GM19463 (cell line): ENCODE data around the gene ASTN2.

ENCODE experiments used
- ATAC-seq: cut with Tn5 transposase; IDR thresholded peaks from one replicate; pipeline ENCODE4 v1.9.1; 2021; ENCODE audit warnings: mild to moderate bottlenecking, moderate library complexity; ENCODE audit not compliant: unreplicated experiment

The ASTN2 gene

DNA sequence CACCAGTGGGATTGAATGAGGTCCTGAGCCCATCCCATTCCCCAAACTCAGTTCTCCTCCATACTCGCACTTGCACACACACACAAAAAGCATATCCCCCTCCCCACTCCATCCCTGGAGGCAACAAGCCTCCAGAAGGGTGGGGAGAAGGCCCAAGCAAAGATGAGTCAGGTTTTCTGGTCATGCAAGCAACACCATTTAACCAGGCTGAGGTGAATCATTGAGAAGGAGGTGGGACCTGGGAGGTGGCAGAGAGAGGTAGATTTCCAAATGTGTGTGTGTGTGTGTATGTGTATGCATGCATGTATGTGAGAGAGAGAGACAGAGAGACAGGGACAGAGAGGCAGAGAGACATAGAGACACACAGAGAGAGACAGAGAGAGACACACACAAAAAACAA, 913.0 kb downstream of the ASTN2 start:
- no peak for ATAC-seq

DNA sequence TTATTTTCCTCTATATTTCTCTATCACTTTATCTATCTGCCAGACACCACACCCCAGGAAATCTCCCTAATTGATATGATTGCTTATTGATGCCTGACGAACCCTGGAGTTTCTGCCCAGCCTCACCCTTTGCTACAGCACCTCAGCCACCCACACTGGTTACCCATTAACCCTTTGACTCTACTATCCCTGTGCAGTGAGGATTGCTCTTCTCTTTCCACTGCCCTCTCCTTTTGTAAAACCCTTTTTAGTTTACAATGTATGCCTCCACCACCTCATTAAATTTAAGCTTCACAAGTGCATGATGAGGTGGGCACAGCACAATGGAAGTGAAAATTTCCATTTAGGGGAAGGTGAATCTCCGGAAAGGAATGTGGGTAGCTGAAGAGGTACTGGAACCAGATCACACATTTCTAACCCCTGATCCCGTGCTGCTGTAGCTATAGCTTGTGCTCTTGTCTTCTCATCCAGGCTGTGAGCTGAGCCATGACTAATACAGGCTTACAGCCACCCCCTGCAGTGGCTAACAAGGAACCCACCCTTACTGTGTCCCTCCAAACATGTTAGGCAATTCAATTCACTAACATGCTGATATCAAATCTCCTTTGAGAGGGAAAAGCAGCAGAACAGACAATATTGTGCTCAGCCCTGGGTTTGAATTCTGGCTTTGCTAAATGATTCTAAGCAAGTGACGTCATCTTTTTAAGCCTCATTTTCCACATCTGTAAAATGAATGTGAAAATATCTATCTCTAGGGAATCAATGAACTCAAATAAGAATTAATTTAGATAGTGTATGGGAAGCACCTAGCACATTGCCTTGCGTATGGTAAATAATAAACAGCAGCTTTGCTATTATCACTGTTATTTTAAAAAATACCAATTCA, 914.6 kb downstream of the ASTN2 start:
- ATAC-seq, result no peak

DNA sequence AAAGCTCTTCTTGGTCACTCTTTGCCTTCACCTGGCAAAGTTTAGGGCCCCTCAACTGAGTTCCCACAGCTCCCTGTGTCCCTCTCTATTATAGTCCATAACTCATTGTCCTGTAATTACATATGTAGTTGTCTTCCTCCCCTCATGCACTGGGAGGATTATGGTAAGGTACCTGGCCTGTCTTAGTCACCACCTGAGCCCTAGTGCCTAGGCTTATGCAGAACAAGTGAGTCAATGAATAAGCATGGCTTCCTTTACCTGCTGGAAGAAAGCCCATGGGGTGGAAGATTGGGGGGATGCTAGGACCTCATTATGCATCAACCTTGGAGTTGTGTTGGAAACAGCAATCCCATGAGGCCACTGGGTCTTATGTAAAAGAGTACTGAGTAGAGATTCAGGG, 915.4 kb downstream of the ASTN2 start:
- no peak for ATAC-seq

DNA sequence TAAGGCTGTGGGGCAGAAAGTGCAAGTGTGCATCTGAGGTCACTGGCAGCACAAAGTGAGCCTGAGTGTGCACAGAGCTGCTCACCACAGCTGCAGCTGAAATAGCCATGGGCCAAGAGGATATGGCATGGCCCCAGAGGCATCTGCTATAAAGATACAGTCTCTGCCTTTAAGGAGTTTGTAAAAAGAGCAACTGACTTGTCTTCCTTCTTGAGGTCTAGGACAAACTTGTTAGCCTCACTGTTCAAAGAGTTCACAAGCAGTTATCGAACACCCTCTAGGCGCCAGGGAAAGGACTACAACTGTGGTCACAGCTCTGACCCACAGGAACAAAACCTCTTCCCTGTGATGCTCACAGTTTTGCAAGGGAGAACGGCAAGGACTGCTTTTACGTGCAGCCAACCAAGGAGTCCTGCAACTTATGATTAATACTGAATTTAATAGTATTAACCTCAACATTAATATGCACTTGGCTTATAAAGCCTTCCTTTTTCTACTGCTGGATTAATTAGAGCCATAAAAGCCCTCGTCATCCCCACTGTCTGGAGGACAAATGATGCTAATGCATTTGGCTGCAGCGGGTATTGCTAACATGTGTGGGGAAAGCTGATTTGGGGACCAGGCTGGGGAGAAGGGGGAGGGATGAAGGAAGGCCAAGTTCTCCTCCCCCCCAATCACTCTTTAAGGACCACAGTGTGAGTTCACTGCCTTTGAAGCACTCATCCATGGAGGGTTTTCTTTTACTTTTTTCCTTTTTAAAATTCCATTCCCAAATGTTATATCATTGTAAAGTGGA, 917.6 kb downstream of the ASTN2 start:
- no peak for ATAC-seq

DNA sequence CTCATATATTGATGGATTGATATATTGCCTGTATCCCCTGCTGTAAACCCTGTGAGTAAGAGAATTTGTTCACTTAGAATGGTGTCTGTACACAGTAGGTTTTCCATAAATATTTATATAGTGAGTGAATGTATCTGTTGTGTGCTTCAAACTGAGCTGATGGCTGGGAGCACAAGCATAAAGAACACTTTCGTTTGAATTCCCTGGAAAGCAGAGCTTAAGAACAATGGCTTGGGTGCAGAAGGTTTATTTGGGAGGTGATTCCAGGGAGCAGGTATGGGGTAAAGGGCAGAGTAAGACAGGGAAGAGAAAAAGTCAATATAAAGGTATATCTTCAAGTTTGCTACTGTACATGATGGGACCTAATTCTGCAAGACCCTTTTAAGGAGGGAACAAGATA, 918.7 kb downstream of the ASTN2 start:
- ATAC-seq, result no peak

DNA sequence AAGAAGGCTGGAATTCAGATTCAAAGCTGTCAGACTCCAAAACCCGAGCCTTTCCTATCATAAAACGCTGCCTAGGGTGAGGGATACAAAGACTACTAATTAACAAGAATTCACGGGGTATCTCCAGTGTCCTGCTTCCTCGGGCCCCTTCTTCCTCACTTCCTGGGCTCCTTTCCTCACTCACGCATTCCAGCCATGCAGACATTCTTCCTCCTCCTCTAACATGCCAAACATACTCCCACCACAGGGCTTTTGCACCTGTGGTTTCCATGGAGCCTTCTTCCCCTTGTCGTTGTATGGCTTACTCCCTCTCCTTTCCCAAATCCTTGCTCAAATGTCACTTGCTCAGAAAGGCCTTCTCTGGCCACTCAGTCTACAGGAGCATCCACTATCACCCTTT, 919.1 kb downstream of the ASTN2 start:
- no peak for ATAC-seq

DNA sequence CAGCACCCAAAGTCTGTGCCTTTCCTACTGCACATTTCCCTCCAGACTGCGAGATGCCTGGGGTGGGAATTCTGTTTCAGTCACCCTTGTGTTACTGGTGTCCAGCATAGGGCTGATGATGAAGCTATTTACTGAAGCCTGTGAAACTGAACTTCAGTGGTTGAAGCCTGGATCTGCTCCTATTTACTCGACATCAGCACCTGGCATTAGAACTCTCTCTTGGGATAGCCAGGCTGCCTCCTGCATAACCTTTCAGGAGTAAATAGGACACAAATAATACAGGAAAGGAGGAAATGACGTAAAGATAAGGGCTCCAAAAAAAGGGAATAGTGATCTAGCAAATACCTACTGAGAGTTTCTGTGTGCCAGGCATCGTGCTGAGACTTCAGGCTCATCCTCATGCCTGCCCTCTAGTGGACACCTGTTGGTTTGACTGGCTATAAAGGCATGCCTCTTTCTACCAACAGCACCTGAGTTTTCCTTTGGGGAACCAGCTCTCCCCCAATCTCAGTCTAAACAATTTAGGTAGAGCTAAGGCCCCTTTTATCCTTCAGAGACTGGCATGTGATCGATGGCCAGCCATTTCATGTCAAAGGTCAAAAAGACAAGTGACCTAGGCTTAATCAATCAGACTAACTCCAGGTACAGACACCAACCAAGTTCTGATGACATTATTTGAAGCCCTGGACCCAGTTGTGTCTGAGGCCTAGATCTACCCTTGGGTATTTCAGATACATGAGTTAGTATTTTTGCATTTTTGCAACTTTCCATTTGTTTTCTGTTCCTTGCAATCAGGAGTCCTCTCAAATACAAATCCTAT, 919.8 kb downstream of the ASTN2 start:
- peak; percentile 46 for ATAC-seq

DNA sequence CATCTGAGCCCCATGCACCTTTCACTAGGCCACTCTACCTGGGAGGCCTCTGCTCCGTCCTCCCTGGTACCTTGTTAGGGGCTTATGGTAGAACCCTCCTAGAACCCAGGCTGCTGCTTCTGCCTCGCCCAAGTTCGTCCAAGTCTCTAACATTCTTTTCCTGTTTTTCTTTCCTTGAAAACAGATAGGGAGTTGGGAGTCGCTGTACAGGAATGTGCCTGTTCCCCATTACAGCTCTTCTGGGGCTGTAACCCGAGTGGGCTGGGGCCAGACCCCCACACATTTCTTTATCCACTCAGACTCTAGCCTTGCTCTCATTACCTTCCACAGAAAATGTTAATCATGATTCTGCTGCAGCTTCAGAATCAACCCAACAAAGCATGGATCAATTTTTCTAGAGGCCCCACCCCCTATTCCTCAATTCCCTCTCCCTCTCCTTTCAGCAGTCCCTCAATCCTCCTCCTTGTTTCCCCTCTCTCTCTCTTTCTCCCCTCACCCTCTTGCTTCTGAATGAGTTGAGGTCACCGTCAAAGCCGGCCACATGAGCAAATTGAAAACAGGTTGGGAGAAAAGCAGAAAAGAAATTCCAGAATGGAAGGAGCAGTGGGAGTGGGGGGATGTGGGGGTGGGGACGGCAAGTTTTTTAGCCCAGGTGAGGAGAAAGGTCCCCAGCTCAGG, 921.5 kb downstream of the ASTN2 start:
- ATAC-seq, result no peak

DNA sequence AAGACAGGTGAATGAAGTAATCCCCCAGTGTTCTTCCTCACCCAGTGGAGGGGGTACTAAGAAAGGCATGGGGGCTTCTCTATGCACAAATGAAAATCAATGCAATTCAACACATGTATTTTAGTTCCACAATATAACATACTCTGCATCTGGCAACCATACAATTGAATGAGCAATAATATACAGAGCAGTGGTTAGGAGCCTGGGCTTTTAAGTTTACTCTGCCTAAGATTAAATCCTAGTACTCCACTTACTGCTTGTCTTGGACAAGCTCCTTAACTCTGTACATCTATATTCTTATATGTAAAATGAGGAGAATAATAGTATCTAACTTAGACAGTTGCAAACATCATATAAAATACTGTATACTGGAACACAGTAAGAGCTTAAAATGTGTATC, 923.2 kb downstream of the ASTN2 start:
- ATAC-seq, result no peak

DNA sequence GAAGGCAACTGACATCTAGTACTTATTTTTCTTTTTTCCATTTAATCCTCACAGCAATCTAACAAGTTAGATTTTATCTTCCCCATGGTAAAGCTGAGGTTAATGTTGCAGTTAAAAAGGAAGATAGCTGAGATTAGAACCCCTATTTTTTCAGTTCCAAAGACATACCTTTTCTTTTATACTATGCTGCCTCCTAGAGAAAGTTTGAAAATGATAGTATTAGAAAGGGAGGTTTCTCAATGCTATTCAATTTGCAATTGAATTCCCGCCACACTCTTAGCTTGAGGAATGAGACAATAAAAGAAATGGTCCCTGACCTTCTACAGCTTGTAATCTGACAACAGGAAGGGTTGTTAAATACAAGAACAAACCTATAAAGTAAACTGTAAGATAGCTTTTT, 923.6 kb downstream of the ASTN2 start:
- no peak for ATAC-seq

DNA sequence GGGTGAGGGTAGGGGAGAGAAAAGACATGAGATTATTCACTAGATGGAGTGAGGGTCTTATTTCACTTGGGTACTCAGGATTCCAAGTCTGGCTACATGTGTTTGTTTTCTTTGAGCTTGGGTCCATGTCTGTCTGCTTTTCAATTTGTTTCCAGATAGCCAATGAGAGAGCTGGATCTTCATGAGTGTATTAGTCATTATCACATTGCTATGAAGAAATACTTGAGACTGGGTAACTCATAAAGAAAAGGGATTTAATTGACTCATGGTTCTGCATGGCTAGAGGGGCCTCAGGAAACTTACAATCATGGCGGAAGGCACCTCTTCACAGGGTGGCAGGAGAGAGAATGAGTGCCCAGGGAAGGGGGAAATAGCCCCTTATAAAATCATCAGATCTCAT, 924.5 kb downstream of the ASTN2 start:
- no peak for ATAC-seq

DNA sequence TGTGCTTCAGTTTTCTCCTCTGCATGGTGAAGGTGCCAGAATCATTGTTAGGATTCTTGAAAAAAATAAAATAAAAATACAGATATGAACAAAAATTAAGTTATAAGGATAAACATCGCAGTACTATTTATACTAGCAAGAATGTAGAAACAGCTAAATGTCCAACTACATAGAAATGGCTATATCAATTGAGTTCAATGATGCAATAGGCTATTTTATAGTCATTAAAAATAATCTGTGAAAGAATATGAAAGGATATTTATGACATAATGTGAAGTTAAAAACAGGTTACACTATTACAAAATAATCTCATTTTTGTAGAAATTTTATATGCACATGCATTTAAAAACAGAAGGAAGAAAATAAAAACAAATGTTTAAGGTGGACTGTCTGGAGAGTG, 926.5 kb downstream of the ASTN2 start:
- ATAC-seq, result no peak

DNA sequence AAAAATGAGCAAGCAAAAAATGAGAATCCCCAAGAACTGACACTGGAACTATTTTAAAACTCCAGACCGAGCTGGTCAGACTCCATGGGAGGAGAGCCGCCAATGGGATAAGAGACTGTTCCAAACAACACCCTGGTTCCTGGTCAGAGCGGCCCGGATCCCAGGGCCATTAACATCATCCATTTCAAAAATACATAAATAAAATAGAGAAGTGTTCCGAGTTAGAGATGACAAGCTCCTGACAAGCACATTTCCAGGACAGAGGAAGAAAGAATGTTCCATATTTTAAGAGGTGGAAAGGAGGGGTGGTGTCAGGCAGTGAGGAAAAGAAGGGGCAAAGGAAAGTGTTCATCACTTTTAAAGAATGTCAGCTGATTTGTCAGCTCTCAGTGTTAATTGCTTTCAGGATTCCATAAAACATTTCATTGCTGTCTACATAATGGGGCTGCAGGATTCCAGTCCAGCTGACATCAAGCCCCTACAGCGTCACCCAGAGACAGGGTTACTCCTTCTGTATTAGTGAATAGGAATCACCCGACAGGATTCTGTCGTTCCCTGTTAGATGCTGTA, 930.3 kb downstream of the ASTN2 start:
- no peak for ATAC-seq

DNA sequence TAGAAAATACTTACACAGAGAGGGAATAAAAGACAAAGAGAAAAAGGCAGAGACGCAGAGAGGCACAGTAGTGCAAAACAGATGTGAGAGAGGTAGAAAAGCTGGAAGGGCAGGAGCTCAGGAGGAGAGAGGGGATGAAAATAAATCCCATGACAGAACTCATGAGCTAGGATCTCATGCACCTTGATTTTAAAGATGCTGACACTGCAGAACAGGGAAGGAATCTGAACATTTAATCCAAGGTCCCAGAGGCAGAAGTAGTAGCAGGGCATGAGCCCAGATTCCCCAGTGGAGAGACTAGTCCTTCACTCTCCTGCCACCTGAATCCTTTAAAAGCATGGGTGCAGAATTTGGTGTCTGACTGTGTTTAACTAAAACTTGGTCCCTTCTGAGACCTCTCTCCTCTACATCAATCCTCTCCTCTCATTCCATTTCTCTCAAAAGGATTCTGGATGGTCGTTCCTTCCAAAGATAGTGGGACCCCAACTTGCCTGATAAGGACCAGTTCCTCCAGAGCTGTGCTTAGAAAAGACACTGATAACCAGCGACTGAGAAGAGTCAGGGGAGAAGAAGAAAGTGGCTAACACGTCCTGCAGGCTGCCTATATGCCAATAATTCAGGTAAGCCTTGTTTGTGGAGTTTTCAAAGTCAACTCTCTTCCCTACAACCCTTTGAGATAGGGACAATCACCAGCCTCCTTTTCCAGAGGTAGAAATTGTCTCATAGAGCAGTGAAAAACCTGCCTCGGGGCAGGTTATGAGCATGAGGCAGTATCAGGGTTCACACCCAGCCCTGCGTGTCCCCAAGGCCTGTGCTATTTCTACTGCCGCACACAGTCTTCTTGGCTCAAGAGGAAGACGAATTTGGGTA, 931.0 kb downstream of the ASTN2 start:
- no peak for ATAC-seq

DNA sequence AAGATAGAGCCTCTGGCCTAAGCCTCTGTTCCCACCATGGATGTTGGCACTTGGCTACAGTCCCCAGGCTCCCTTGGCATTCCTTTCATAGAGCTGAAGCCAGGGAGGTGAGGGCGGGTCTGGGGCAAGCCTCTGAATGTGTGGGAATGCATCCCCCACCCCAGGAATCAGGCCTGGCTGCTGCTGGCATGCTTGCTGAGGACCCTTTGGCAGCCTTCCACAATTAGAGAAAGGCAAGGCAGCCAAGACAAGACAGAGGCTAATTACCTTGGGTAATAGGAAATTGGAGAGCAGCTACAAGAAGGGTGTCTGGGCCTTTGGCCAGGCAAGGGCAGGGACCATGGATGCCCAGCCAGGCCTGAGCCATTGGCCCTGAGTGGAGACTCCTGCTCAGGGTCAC, 932.1 kb downstream of the ASTN2 start:
- ATAC-seq, result no peak

DNA sequence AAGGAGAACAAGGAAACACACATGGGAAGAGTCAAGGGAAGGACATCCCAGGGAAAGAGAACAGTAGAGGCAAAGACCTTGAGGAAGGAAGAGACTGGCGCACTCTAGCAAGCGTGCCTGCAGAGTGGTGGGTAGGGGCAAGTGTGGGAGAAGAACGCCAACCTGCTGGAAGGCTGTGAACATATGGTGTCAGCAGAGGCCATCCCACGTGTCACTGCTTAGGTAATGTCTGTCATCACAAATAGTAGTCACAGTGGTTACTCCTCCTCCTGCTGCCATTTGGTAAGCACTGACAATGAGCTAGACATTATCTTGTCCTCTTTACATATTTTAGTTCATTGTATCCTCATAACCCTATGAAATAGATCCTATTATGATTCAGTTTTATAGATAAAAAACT, 934.2 kb downstream of the ASTN2 start:
- no peak for ATAC-seq

DNA sequence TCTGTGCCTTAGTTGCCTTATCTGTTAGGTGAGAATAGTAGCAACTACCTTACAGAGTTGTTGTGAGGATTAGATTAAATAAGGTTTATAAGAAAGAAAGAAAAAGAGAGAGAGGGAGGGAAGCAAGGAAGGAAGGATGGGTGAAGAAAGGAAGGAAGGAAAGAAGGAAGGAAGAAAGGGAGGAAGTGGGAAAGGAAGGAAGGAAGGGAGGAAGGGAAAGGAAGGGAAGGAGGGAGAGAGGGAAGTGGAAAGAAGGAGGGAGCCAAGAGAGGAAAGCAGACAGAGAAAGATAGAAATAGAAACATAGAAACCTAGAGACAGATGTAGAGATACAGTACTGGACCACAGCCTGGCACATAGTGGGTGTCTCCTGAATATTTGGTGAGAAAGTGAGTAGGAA, 934.9 kb downstream of the ASTN2 start:
- ATAC-seq, result no peak

DNA sequence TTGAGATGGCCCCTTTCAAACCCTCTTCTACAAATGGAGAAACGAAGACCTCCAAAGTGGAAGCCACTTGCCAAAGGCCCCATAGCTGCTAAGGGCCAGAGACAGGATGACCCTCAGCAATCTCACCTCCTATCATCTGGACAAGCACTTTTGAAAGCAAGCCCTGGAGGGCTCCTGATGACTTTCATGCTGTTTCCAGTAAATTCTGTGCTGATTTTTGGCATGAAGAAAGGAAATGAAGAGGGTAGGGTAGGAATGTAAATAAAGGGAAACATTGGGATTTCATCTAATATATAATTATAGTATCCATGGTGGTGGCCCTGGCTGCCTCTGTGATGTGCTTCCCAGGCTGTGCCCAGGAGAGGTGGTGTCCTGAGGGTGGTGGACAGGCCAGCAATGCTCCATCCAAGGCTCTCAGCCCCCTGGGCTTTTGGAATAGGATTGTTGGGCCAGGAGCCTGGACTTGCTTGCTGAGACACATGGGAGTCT, 935.8 kb downstream of the ASTN2 start:
- no peak for ATAC-seq

DNA sequence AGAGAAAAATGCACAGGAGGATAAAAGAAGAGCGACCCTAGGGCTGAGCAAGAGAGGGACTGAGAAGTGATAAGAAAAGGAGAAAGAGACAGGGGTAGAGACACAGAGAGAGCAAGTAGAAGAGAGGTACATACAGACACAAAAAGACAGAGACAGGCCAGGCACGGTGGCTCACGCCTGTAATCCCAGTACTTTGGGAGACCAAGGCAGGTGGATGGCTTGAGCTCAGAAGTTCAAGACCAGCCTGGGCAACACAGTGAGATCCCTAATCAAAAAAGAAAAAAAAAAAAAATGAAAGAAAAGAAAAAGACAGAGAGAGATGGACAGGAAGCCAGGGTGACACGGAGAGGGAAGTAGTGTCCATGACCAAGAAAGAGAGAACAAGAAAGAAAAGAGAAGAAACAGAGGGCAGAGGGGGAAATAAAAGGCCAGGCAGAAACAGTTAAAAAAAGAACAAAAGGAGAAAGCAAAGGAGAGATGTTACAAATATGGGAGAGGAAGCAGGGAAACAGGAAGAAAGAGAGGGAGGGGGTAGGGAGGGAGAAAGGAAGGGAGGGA, 937.2 kb downstream of the ASTN2 start:
- ATAC-seq, result no peak
